ENCODE data around the gene CIZ1. TPM values are rescaled to one million over a fixed set of nuclear protein-coding genes. Genes with fewer than 3 reads are reported as not detected.

The CIZ1 gene
- total RNA-seq, 1 donor from 2014 or later = 85.8 TPM

- TF ChIP-seq, protein P1, sequence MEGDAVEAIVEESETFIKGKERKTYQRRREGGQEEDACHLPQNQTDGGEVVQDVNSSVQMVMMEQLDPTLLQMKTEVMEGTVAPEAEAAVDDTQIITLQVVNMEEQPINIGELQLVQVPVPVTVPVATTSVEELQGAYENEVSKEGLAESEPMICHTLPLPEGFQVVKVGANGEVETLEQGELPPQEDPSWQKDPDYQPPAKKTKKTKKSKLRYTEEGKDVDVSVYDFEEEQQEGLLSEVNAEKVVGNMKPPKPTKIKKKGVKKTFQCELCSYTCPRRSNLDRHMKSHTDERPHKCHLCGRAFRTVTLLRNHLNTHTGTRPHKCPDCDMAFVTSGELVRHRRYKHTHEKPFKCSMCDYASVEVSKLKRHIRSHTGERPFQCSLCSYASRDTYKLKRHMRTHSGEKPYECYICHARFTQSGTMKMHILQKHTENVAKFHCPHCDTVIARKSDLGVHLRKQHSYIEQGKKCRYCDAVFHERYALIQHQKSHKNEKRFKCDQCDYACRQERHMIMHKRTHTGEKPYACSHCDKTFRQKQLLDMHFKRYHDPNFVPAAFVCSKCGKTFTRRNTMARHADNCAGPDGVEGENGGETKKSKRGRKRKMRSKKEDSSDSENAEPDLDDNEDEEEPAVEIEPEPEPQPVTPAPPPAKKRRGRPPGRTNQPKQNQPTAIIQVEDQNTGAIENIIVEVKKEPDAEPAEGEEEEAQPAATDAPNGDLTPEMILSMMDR (IDR thresholded peaks at IDR 0.05) = no peak
- Histone ChIP-seq H3K27ac (no peak overlapping the region), H3K36me3 (no peaks in the 10 kb centered on the region), H3K4me1 (no peaks in the 10 kb centered on the region), H3K4me3 (no peak overlapping the region), H3K9me3 (no peaks in the 10 kb centered on the region), H3K27me3 (no peaks in the 10 kb centered on the region)
- intact Hi-C loops (cut with DNase I) = no loop called here
- no peak for DNase-seq (ENCODE audit: low spot score in 2 of 2)
Observed at GRCh38 chr9:128153060-128153946, 38.1 kb downstream of the CIZ1 start.

- intact Hi-C loops (cut with DNase I) = no loop called here
- Histone ChIP-seq H3K4me3 (no peak overlapping the region), H3K4me1 (no peaks in the 10 kb centered on the region), H3K27me3 (no peaks in the 10 kb centered on the region), H3K9me3 (no peaks in the 10 kb centered on the region), H3K36me3 (no peaks in the 10 kb centered on the region), H3K27ac (no peak overlapping the region)
- no peak for DNase-seq (ENCODE audit: low spot score in 2 of 2)
- TF ChIP-seq, protein P1 (IDR thresholded peaks at IDR 0.05) = no peak
Observed at GRCh38 chr9:128152133-128153059, 39.0 kb downstream of the CIZ1 start.

DNA sequence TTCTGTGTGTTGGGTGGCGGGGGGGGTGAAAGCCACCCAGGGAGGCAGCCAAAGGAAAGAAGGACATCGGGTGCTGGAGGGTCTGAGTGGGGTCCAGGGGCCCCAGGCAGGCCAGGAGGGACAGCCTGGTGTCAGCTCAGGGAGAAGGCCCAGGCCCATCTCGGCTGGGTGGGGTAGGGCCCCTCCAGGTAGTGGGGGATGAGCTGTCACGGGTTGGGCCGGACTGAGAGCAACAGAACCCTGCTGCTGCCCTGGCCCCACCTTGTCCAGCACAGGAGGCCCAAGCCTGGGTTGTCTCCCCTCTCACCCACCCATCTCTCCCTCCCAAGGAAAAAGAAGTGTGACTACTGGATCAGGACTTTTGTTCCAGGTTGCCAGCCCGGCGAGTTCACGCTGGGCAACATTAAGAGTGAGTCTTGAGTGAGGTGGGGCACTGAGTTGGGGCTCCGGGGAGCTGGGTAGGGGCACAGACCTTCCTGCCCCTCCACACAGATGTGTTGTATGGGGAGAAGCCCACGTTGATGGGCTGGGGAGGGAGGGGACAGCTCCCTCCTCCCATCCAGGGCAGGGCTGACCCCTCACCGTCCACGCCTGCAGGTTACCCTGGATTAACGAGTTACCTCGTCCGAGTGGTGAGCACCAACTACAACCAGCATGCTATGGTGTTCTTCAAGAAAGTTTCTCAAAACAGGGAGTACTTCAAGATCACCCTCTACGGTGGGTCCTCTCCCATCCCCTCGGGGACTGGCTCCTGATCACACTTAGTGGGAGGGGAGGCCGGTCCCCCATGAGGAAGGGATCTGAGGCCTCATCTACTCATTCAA lies 39.9 kb downstream of the CIZ1 start:
- intact Hi-C loops (cut with DNase I) = no loop called here
- H3K4me3 ChIP-seq = no peak overlapping the region
- H3K9me3 ChIP-seq = no peaks in the 10 kb centered on the region
- no peaks in the 10 kb centered on the region for H3K36me3 ChIP-seq
- H3K27ac ChIP-seq = no peak overlapping the region
- no peak for DNase-seq (ENCODE audit: low spot score in 2 of 2)
- no peaks in the 10 kb centered on the region for H3K4me1 ChIP-seq
- H3K27me3 ChIP-seq = no peaks in the 10 kb centered on the region
- TF ChIP-seq, protein P1 (IDR thresholded peaks at IDR 0.05) = no peak

DNA sequence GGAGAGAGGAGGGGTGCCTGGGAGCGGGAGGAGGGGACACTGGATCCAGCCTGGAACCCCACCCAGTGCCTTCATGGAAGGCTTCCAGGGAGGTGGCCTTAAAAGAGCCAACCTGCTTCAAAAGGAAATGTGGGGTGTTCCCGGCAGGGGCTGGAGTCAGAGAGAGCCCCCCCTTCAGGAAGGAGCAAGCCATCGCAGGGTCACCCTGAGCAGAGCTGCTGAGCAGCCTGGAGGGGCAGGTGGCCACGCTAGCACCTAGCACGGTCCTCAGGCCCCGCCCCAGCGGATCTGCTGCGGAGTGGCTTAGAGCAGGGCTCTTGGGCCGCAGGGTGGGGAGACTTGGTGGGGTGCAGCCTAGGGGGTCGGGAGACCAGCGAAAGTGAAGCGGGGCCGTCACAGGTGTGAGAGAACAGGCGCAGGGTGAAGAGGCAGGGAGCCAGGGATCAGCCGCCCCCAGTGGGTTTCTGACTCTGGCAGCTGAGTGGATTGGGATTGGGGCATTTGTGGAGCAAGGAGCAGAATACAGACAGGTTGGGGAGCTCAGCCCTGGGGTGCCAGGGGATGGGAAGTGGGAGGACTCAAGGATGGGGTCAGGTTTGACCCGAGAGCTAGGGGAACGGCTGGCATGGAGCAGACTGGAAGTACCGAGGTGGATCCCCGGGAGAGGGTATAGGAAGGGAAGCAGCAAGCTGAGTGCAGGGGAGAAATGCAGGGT lies 40.6 kb downstream of the CIZ1 start:
- Histone ChIP-seq H3K4me3 (no peak overlapping the region), H3K27me3 (no peaks in the 10 kb centered on the region), H3K4me1 (no peaks in the 10 kb centered on the region), H3K9me3 (no peaks in the 10 kb centered on the region), H3K27ac (no peak overlapping the region), H3K36me3 (no peaks in the 10 kb centered on the region)
- TF ChIP-seq, protein P1 (IDR thresholded peaks at IDR 0.05) = no peak
- intact Hi-C loops (cut with DNase I) = no loop called here
- DNase-seq (ENCODE audit: low spot score in 2 of 2) = no peak
